Measurements from ENCODE around the gene PKDCC. TPM values are rescaled to one million over a fixed set of nuclear protein-coding genes. Genes with fewer than 3 reads are reported as not detected.

The PKDCC gene
- total and polyA plus RNA-seq, 2 of the 8 experiments (the other 6 are each of a cell fraction or from before 2014, with no cell fraction given) = 49.9 to 80.1 TPM

DNA sequence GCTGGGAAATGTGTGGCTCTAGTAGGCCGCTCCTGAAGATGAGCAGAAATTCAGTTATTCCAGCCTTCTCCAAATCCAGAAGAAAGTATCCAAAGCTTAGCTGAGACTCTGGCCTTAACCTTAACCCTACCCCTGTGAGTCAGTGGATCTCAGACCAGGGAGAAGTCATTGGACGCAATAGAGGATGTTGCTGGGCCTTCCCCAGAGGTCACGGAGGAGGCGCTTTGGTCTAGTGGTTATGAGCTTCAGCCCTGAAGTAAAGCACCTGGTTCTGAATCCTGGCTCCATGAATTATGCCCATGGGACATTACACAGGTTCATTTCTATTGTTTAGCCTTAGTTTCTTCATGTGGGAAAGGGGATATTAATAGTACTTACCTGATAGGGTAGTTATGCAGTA lies 24.0 kb downstream of the PKDCC start (continued):
- no peak for TF ChIP-seq YY1 (IDR thresholded peaks at IDR 0.05; ENCODE audit: low read depth, low read length)
- TF ChIP-seq EGR1 (IDR thresholded peaks at IDR 0.05; ENCODE audit: borderline replicate concordance, low read depth, low read length) = no peak
